Lower leg skin (tissue), 4 donors: Measurements from ENCODE around the gene PCDHGA4. TPM values are rescaled to one million over a fixed set of nuclear protein-coding genes. Genes with fewer than 3 reads are reported as not detected.
"Not testable (repeated sequence)": the region's sequence is repeated elsewhere in the genome, so short reads cannot be mapped to it uniquely, and the experiment has no call there.

ENCODE experiments used
- DNase-seq, 2 donors: peaks; one replicate each; pipeline ENCODE4 v3.0.0-alpha.2; 2019; ENCODE audit warnings: low spot score in 2 of 2
- H3K4me3 ChIP-seq: fragments of 200-600 bp; sonication (generic); 2 replicates; pipeline ENCODE4 v1.5.1; 2017; ENCODE audit warnings: mild to moderate bottlenecking, low read depth; ENCODE audit not compliant: poor library complexity, severe bottlenecking
- CTCF ChIP-seq, 3 donors: fragments of 450-650 bp; IDR thresholded peaks; one replicate each; pipeline ENCODE4 v1.5.1; 2016; ENCODE audit warnings: antibody characterized with exemption in 3 of 3, mild to moderate bottlenecking in 3 of 3, moderate library complexity in 2 of 3
- POLR2A ChIP-seq, 2 donors: fragments of 450-650 bp; IDR thresholded peaks; one replicate each; pipeline ENCODE4 v1.6.1; 2016 to 2017; ENCODE audit warnings: antibody characterized with exemption in 2 of 2, mild to moderate bottlenecking in 1 of 2, moderate library complexity in 1 of 2
- WGBS, 2 donors: methylation state at CpG; one replicate each; pipeline ENCODE4 v1.1.5; 2018; 5-methylcytosine and 5-hydroxymethylcytosine counted together
- intact Hi-C: fragments of 100-400 bp; cut with DNase I; formaldehyde crosslinking; loops from one replicate; pipeline ENCODE4 v1.15.0; 2023; ENCODE audit warnings: low total_unique reads
- total RNA-seq, 4 donors: library from RNA; depleted of rRNA; stranded (reverse); fragments of >200 nt; gene quantifications; one replicate each; pipeline ENCODE4 v1.1.0, GENCODE V29; 2016

The PCDHGA4 gene
- 1 to 10 TPM in 3 of 4 donors, under 1 TPM in 1; 0.25 to 4.3 (median 2.4) TPM for total RNA-seq

DNA sequence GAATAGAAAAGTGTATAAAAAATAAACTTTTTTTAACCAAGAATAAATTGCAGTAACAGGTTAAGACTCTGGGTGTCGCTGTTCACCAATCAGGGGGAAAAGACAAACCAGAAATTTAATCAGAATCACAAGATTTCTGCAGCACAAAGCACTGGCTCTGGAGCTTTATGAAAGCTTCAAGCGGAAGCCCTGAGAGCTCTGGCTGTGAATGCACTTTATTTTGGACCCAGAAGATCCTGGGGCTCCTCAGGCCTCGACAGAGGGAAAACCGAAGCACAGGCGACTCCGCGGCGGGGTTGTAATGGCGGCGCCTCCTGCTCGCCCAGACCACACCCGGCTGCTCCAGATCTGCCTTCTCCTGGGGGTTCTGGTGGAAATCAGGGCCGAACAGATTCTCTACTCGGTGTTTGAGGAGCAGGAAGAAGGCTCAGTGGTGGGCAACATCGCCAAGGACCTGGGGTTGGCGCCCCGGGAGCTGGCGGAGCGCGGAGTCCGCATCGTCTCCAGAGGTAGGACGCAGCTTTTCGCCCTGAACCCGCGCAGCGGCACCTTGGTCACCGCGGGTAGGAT, at the start of gene PCDHGA4:
Gene PCDHGA4 (plus strand): TSS at position 122 of the 570 bp plus-strand sequence. CDS start 87 bp downstream, at position 209.
- intact Hi-C loops = no loop called here
- 17 to 21% methylated on average over 18 to 28 of the region's 29 CpGs for WGBS, 2 donors
- H3K4me3 ChIP-seq = no peak within 1 kb of the TSS

DNA sequence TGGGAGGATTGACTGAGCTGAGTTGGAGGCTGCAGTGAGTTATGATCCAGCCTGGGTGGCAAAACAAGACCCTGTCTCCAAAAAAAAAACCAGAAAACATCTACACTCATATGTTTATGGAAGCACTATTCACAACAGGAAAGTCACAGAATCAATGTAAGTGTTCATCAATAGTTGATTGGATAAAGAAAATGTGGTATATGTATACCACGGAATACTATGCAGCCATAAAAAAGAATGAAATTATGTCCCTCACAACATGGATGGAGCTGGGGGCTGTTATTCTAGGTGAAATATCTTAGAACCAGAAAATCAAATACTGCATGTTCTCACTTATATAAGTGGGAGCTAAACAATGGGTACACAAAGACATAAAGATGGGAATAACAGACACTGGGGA, 48.2 kb upstream of the PCDHGA4 start:
- no peak for TF ChIP-seq CTCF (IDR thresholded peaks at IDR 0.05)
- TF ChIP-seq POLR2A (IDR thresholded peaks at IDR 0.05) = no peak
- 95 to 96% methylated on average over 1 of the region's 1 CpG for WGBS, 2 donors
- H3K4me3 ChIP-seq = no peak overlapping the region
- no peak for DNase-seq
- intact Hi-C loops = no loop called here

More for the DNA sequence above, at the start of gene PCDHGA4:
- DNase-seq = no peak
- no peak for TF ChIP-seq POLR2A (IDR thresholded peaks at IDR 0.05)
- TF ChIP-seq CTCF (IDR thresholded peaks at IDR 0.05) = no peak

- intact Hi-C loops = no loop called here
- no peak for TF ChIP-seq POLR2A (IDR thresholded peaks at IDR 0.05)
- no peak for TF ChIP-seq CTCF (IDR thresholded peaks at IDR 0.05)
- DNase-seq = no peak
- no peak overlapping the region for H3K4me3 ChIP-seq
Observed at GRCh38 chr5:141313711-141314110, 41.1 kb upstream of the PCDHGA4 start.

DNA sequence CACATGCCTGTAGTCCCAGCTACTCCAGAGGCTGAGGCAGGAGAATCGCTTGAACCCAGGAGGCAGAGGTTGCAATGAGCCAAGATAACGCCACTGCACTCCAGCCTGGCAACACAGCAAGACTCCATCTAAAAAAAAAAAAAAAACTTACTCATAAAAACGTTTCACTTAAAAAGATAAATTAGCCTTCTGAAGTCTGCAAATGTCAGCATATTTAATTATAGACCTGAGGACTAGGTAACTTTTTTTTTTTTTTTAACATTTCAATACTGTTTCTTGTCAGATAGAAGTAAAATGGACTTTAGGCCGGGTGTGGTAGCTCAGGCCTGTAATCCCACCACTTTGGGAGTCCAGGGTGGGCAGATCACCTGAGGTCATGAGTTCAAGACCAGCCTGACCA, 37.9 kb upstream of the PCDHGA4 start:
- DNase-seq, H3K4me3 ChIP-seq, intact Hi-C loops: not testable (repeated sequence)
- WGBS, 2 donors = 83 to 86% methylated on average over 4 of the region's 4 CpGs

- 95 to 98% methylated on average over 6 of the region's 6 CpGs for WGBS, 2 donors
- intact Hi-C loops = no loop called here
- TF ChIP-seq CTCF (IDR thresholded peaks at IDR 0.05) = no peak
- TF ChIP-seq POLR2A (IDR thresholded peaks at IDR 0.05) = no peak
- no peak overlapping the region for H3K4me3 ChIP-seq
- DNase-seq = no peak
Observed at GRCh38 chr5:141319202-141319601, 35.6 kb upstream of the PCDHGA4 start.

DNA sequence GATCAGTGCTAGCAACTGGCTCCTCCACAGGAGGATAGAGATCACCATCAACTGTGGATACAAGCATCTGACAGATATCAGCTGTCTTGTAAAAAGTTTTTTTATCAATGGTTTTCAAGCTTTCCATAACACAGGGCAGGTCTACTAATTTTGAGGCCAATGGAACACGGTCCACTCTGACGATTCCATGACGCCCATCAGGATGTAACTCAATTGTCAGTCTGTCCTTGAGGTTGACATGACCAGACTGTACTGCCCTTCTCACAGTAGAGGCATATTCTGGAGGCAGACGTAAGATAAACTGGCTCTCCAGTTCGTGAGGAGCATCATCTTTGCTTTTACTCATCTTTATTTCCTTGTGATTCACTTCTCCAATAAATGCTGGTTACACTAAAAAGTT, 35.1 kb upstream of the PCDHGA4 start:
- WGBS, 2 donors = 72 to 76% methylated on average over 5 of the region's 5 CpGs
- intact Hi-C loops = no loop called here
- H3K4me3 ChIP-seq = peak overlapping the region; percentile 82
- DNase-seq = no peak
- TF ChIP-seq POLR2A (IDR thresholded peaks at IDR 0.05) = no peak
- no peak for TF ChIP-seq CTCF (IDR thresholded peaks at IDR 0.05)
